ENCODE results near the gene GAN. TPM values are rescaled to one million over a fixed set of nuclear protein-coding genes. Genes with fewer than 3 reads are reported as not detected.

The GAN gene
- total and polyA plus RNA-seq, 9 of the 15 experiments (the other 6 are each of a cell fraction or from before 2014, with no cell fraction given), result 0.83 to 15.1 (median 5.2) TPM

DNA sequence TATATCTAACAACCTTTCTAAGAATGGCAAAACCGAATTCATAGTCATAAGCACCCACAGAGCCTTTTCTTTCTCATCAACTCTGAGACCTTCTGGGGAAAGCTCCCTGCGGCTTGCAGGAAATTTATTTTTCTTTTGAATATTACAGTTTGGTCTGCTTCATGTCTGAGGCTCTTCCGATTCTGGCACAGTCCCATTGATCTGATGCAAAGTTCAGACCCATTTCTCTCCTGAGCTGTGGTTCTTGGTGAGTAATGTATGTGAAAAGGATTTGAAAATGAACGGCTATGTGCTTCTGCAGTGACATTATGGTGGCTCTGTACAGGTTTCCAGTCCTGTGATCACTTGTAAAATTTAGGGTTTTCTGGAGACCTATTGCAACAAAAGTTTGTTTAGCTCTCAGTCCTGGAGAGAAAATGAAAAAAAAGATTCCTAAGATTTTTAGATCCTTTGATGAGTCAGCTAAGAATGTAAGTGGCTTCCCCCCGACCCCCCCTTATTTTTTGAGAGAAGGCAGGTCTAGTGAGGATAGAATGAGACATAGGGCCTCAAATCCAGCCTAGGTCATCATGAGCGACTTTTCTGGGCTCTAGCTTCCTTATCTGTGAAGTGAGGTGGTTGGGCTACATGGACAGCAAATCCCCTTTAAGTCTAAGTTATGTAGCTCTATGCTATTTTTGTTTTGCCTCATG lies 4.6 kb downstream of the GAN start (continued):
- TF ChIP-seq, protein P1, sequence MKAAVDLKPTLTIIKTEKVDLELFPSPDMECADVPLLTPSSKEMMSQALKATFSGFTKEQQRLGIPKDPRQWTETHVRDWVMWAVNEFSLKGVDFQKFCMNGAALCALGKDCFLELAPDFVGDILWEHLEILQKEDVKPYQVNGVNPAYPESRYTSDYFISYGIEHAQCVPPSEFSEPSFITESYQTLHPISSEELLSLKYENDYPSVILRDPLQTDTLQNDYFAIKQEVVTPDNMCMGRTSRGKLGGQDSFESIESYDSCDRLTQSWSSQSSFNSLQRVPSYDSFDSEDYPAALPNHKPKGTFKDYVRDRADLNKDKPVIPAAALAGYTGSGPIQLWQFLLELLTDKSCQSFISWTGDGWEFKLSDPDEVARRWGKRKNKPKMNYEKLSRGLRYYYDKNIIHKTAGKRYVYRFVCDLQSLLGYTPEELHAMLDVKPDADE (conservative IDR thresholded peaks at IDR 0.05; ENCODE audit: control insufficient read depth, low read depth, low read length), result no peak
- TF ChIP-seq ZFPM2 (CRISPR knock-in tag; IDR thresholded peaks at IDR 0.05), result no peak
- peak; percentile 46; the same call in 1 of the 2 replicates for TF ChIP-seq CREM (IDR thresholded peaks at IDR 0.05; ENCODE audit: low read depth)
- TF ChIP-seq RNF219 (CRISPR knock-in tag; IDR thresholded peaks at IDR 0.05), result no peak
- peak; percentile 71 for TF ChIP-seq FOSL1 (tag; conservative IDR thresholded peaks at IDR 0.05)
- no peak for TF ChIP-seq ZNF395 (CRISPR knock-in tag; IDR thresholded peaks at IDR 0.05)
- no peak for TF ChIP-seq TEAD1 (CRISPR knock-in tag; IDR thresholded peaks at IDR 0.05)
- TF ChIP-seq NCOR1 (IDR thresholded peaks at IDR 0.05), result no peak
- TF ChIP-seq, protein P2, sequence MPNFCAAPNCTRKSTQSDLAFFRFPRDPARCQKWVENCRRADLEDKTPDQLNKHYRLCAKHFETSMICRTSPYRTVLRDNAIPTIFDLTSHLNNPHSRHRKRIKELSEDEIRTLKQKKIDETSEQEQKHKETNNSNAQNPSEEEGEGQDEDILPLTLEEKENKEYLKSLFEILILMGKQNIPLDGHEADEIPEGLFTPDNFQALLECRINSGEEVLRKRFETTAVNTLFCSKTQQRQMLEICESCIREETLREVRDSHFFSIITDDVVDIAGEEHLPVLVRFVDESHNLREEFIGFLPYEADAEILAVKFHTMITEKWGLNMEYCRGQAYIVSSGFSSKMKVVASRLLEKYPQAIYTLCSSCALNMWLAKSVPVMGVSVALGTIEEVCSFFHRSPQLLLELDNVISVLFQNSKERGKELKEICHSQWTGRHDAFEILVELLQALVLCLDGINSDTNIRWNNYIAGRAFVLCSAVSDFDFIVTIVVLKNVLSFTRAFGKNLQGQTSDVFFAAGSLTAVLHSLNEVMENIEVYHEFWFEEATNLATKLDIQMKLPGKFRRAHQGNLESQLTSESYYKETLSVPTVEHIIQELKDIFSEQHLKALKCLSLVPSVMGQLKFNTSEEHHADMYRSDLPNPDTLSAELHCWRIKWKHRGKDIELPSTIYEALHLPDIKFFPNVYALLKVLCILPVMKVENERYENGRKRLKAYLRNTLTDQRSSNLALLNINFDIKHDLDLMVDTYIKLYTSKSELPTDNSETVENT (CRISPR knock-in tag; IDR thresholded peaks at IDR 0.05), result no peak
- TF ChIP-seq L3MBTL2 (IDR thresholded peaks at IDR 0.05), result peak; percentile 40; the same call in 1 of the 2 replicates
- TF ChIP-seq FOXA3 (CRISPR knock-in tag; conservative IDR thresholded peaks at IDR 0.05 in 1 of 2, IDR thresholded peaks at IDR 0.05 in 1 of 2), result no peak
- no peak for TF ChIP-seq ZNF134 (CRISPR knock-in tag; conservative IDR thresholded peaks at IDR 0.05)
- TF ChIP-seq CTBP1 (IDR thresholded peaks at IDR 0.05; ENCODE audit: borderline replicate concordance), result no peak
- no peak for TF ChIP-seq UBTF (IDR thresholded peaks at IDR 0.05; ENCODE audit: borderline replicate concordance in 1 of 2, low read depth in 2 of 2, low read length in 2 of 2)
